ENCODE measurements around the gene CYP19A1. TPM values are rescaled to one million over a fixed set of nuclear protein-coding genes. Genes with fewer than 3 reads are reported as not detected.

Gene CYP19A1
- total and polyA plus RNA-seq, 2 experiments from 2014 or later, result 0.76 to 1.2 TPM

DNA sequence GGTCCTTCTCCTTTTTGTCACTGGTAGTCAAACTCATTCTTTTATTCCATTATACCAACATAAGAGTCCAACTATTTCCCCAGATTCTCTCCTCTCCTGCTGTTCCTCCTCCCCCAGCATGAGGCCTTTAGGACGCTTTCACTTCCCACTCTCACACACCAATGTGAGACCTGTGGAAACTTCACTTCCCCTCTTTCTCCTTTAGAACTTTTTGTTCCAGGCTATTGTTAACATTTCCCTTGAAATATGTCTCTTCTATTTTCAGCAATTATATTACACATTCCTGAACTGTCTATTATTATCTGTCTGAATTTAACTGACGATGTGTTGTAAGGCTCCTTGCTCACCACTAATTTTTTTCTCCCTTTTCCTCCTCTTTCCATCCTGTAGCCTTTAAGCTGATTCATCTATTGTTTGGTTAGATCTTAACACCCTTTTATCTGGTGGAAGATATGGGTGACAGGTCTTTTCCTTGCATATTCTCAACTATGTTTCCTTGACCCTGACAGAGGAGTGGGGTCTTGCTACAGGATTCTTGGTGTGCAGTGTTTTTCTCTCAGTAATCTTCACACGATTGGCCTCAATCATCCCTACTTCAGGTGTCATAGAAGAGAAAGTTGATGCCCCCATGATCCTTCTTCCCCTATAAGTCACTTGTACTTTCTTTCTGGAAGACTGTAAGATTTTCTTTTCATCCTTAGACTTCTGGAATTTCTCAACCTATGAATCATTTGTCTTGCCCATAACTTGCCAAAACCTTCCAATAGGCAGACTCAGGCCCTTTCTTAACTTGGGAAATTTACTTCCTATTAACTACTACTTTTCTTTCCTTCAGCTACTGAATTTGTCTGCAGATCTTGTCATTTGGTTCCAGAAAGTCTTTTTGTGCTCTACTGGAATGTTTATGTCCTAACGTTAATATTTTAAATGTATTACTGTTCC is 5.9 kb downstream of the CYP19A1 start:
- in situ Hi-C loops (cut with MboI), result no loop called here
- no peaks in the 10 kb centered on the region for H3K27me3 ChIP-seq (replicated peaks; ENCODE audit: insufficient read depth)
- no peaks in the 10 kb centered on the region for H4K20me1 ChIP-seq (ENCODE audit: insufficient read depth)
- H3K9me3 ChIP-seq (ENCODE audit: low read depth), result no peaks in the 10 kb centered on the region
- no peak overlapping the region for H3K27ac ChIP-seq
- no peak overlapping the region for H3K4me3 ChIP-seq
- H3K9ac ChIP-seq, result no peak overlapping the region
- peaks cover 4% of the 10 kb centered on the region; the same call in 1 of the 2 replicates for H3K4me1 ChIP-seq (ENCODE audit: insufficient read depth)
- H3K36me3 ChIP-seq (ENCODE audit: low read depth), result no peaks in the 10 kb centered on the region
- no peak overlapping the region for H3K4me2 ChIP-seq (ENCODE audit: unreplicated experiment)
- H3K79me2 ChIP-seq (ENCODE audit: insufficient read depth), result no peaks in the 10 kb centered on the region
- DNase-seq, result peak; percentile 78
- TF ChIP-seq EZH2 (IDR thresholded peaks at IDR 0.05; ENCODE audit: insufficient read depth, poor library complexity, severe bottlenecking), result no peak
- no peak for TF ChIP-seq EZH2phosphoT487 (IDR thresholded peaks at IDR 0.05; ENCODE audit: insufficient read depth, low read depth)
- peaks cover 11% of the 10 kb centered on the region; the same call in 1 of the 2 replicates for H3F3A ChIP-seq (ENCODE audit: insufficient read depth)
- H3K9me2 ChIP-seq (ENCODE audit: insufficient read depth), result no peaks in the 10 kb centered on the region
- 58 to 67% methylated on average over 4 of the region's 4 CpGs for WGBS, 2 experiments (ENCODE audit: low coverage in 1 of 2, low lambda C conversion rate in 2 of 2, missing lambda C conversion rate in 2 of 2)
- H2AFZ ChIP-seq, result no peak overlapping the region

DNA sequence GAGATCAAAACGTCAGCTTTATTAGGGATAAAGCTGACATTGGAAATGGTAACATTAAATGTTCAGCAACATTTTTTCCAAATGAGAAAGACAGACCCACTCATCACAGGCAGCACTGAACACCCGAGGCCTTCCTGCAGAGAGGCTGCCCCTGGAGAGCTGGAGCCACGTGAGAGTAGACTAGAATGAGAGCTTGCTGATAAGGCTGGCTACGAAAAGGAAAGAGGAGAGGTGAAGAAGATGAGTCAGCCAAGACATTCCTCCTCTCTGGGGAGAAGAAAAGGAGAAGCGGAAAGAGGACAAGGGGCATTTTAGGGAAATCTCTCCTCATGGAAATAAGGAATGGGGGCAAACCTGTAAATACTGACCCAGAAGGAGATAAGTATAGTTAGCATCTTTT is 7.3 kb downstream of the CYP19A1 start:
- WGBS, 2 experiments (ENCODE audit: low coverage in 1 of 2, low lambda C conversion rate in 2 of 2, missing lambda C conversion rate in 2 of 2), result 80 to 88% methylated on average over 5 of the region's 5 CpGs
- Histone ChIP-seq H3F3A (ENCODE audit: insufficient read depth) (peaks cover 11% of the 10 kb centered on the region; the same call in 1 of the 2 replicates), H3K9ac (no peak overlapping the region), H2AFZ (no peak overlapping the region), H3K4me1 (ENCODE audit: insufficient read depth) (peaks cover 4% of the 10 kb centered on the region; the same call in 1 of the 2 replicates), H3K9me3 (ENCODE audit: low read depth) (no peaks in the 10 kb centered on the region), H3K9me2 (ENCODE audit: insufficient read depth) (no peaks in the 10 kb centered on the region), H3K4me3 (no peak overlapping the region), H3K27me3 (replicated peaks; ENCODE audit: insufficient read depth) (no peaks in the 10 kb centered on the region), H3K36me3 (ENCODE audit: low read depth) (no peaks in the 10 kb centered on the region), H3K4me2 (ENCODE audit: unreplicated experiment) (no peak overlapping the region), H3K79me2 (ENCODE audit: insufficient read depth) (no peaks in the 10 kb centered on the region), H3K27ac (no peak overlapping the region), H4K20me1 (ENCODE audit: insufficient read depth) (no peaks in the 10 kb centered on the region)
- in situ Hi-C loops (cut with MboI), result no loop called here
- no peak for DNase-seq
- no peak for TF ChIP-seq EZH2phosphoT487 (IDR thresholded peaks at IDR 0.05; ENCODE audit: insufficient read depth, low read depth)
- no peak for TF ChIP-seq EZH2 (IDR thresholded peaks at IDR 0.05; ENCODE audit: insufficient read depth, poor library complexity, severe bottlenecking)

DNA sequence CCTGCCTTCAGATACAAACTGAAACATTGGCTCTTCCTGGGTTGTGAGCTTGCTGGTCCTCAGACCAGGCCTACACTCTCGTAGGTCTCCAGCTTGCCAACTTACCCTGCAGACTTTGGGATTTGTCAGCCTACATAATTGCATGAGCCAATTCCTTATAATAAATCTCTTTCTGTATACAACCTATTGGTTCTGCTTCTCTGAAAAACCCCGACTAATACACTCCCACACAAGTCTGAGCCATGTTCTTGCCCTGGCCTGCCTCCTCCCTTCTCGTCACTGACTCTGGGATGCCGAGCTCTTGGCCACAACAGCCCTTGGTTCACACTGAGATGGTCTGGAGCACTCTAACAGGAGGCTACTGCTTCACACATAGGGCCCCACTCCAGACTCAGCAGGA is 9.5 kb downstream of the CYP19A1 start:
- H3K9me2 ChIP-seq (ENCODE audit: insufficient read depth), result no peaks in the 10 kb centered on the region
- no peaks in the 10 kb centered on the region for H3K79me2 ChIP-seq (ENCODE audit: insufficient read depth)
- no peaks in the 10 kb centered on the region for H3K9me3 ChIP-seq (ENCODE audit: low read depth)
- no peaks in the 10 kb centered on the region for H3K36me3 ChIP-seq (ENCODE audit: low read depth)
- DNase-seq, result no peak
- H2AFZ ChIP-seq, result no peak overlapping the region
- H4K20me1 ChIP-seq (ENCODE audit: insufficient read depth), result no peaks in the 10 kb centered on the region
- H3K4me2 ChIP-seq (ENCODE audit: unreplicated experiment), result no peak overlapping the region
- H3K4me3 ChIP-seq, result no peak overlapping the region
- no peaks in the 10 kb centered on the region for H3K27me3 ChIP-seq (replicated peaks; ENCODE audit: insufficient read depth)
- in situ Hi-C loops (cut with MboI), result no loop called here
- no peak overlapping the region for H3K27ac ChIP-seq
- WGBS, 2 experiments (ENCODE audit: low coverage in 1 of 2, low lambda C conversion rate in 2 of 2, missing lambda C conversion rate in 2 of 2), result 75 to 76% methylated on average over 4 of the region's 4 CpGs
- no peak for TF ChIP-seq EZH2phosphoT487 (IDR thresholded peaks at IDR 0.05; ENCODE audit: insufficient read depth, low read depth)
- no peak for TF ChIP-seq EZH2 (IDR thresholded peaks at IDR 0.05; ENCODE audit: insufficient read depth, poor library complexity, severe bottlenecking)
- peaks cover 4% of the 10 kb centered on the region; the same call in 1 of the 2 replicates for H3K4me1 ChIP-seq (ENCODE audit: insufficient read depth)
- peaks cover 11% of the 10 kb centered on the region; the same call in 1 of the 2 replicates for H3F3A ChIP-seq (ENCODE audit: insufficient read depth)
- no peak overlapping the region for H3K9ac ChIP-seq

DNA sequence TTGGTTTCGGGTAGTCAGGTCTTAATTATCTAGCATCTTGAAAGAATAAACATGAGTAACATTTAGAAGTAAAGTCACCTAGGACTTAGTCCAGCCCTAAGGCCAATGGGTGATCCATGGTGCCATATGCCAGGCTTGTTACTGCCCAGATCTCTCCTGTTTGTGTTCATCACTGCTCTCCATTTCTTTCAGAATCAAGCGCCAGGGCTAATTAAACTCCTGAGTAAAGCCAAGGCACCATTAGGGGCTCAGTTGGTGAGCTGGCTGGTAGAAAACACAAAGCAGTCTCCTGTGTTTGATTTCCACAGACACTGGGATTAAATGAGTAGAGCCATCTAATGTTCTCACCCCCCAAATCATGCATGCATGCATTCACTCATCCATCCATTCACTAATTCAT is 11.3 kb downstream of the CYP19A1 start:
- Histone ChIP-seq H3K36me3 (ENCODE audit: low read depth) (no peaks in the 10 kb centered on the region), H3K27ac (no peak overlapping the region), H3K4me1 (ENCODE audit: insufficient read depth) (peaks cover 6% of the 10 kb centered on the region; the same call in 1 of the 2 replicates), H3K9me2 (ENCODE audit: insufficient read depth) (no peaks in the 10 kb centered on the region), H3K9me3 (ENCODE audit: low read depth) (no peaks in the 10 kb centered on the region), H3K9ac (no peak overlapping the region), H3F3A (ENCODE audit: insufficient read depth) (0 out of 2 replicates have a peak, but pooled peaks cover 11% of the 10 kb centered on the region), H2AFZ (no peak overlapping the region), H3K4me2 (ENCODE audit: unreplicated experiment) (no peak overlapping the region), H3K27me3 (replicated peaks; ENCODE audit: insufficient read depth) (no peaks in the 10 kb centered on the region), H3K79me2 (ENCODE audit: insufficient read depth) (no peaks in the 10 kb centered on the region), H4K20me1 (ENCODE audit: insufficient read depth) (no peaks in the 10 kb centered on the region), H3K4me3 (no peak overlapping the region)
- DNase-seq, result no peak
- in situ Hi-C loops (cut with MboI), result no loop called here
- no peak for TF ChIP-seq EZH2 (IDR thresholded peaks at IDR 0.05; ENCODE audit: insufficient read depth, poor library complexity, severe bottlenecking)
- TF ChIP-seq EZH2phosphoT487 (IDR thresholded peaks at IDR 0.05; ENCODE audit: insufficient read depth, low read depth), result no peak
- 85 to 87% methylated on average over 2 of the region's 2 CpGs for WGBS, 2 experiments (ENCODE audit: low coverage in 1 of 2, low lambda C conversion rate in 2 of 2, missing lambda C conversion rate in 2 of 2)

Data from GM23248 (cell line).